Bronchial epithelial cell (primary cell): ENCODE data around the gene PELI2. TPM values are rescaled to one million over a fixed set of nuclear protein-coding genes. Genes with fewer than 3 reads are reported as not detected.
A peak's percentile ranks its signal among the peaks of the same experiment; 100 is the strongest.

ENCODE experiments used
- DNase-seq: peaks from one replicate; pipeline ENCODE4 v3.0.0-alpha.2; 2010; ENCODE audit warnings: low read depth
- FAIRE-seq: peaks from 2 replicates; lab custom pipeline; 2011; peaks lifted over from hg19 to GRCh38; lab: Jason Lieb, UNC
- H3K27me3 ChIP-seq: 2 replicates; pipeline ENCODE4 v1.5.1; 2011; ENCODE audit warnings: low read length; ENCODE audit not compliant: control insufficient read depth, insufficient read depth
- H3K36me3 ChIP-seq: 2 replicates; pipeline ENCODE4 v1.5.1; 2011; ENCODE audit warnings: low read length; ENCODE audit not compliant: control insufficient read depth, insufficient read depth
- H3K4me3 ChIP-seq: 2 replicates; pipeline ENCODE4 v1.5.1; 2011; ENCODE audit warnings: mild to moderate bottlenecking, low read depth, low read length, control low read depth
- CTCF ChIP-seq: IDR thresholded peaks from 2 replicates; pipeline ENCODE4 v1.5.1; 2011; ENCODE audit warnings: mild to moderate bottlenecking, moderate library complexity, low read length, control low read depth, inconsistent platforms; ENCODE audit not compliant: insufficient read depth, severe bottlenecking
- total RNA-seq: library from RNA; depleted of rRNA; stranded (reverse); fragments of >200 nt; gene quantifications from 2 replicates; pipeline ENCODE4 v1.2.1, GENCODE V29; 2014

PELI2 gene
- total RNA-seq, 1 donor from 2014 or later, result 2.1 TPM

GRCh38 chr14:56248442-56248841 lies 130.2 kb downstream of the PELI2 start:
- H3K27me3 ChIP-seq, result no peaks in the 10 kb centered on the region
- TF ChIP-seq CTCF, result no peak
- H3K36me3 ChIP-seq, result no peaks in the 10 kb centered on the region
- no peak overlapping the region for H3K4me3 ChIP-seq
- DNase-seq, result no peak
- FAIRE-seq, result no peak

GRCh38 chr14:56261046-56261445 lies 142.8 kb downstream of the PELI2 start:
- no peak for TF ChIP-seq CTCF
- DNase-seq (no peak), FAIRE-seq (no peak)
- H3K36me3 ChIP-seq, result no peaks in the 10 kb centered on the region
- no peak overlapping the region for H3K4me3 ChIP-seq
- H3K27me3 ChIP-seq, result no peaks in the 10 kb centered on the region

GRCh38 chr14:56262530-56262929 lies 144.3 kb downstream of the PELI2 start:
- FAIRE-seq (no peak), DNase-seq (no peak)
- H3K36me3 ChIP-seq, result no peaks in the 10 kb centered on the region
- no peak for TF ChIP-seq CTCF
- no peak overlapping the region for H3K4me3 ChIP-seq
- H3K27me3 ChIP-seq, result no peaks in the 10 kb centered on the region

GRCh38 chr14:56268039-56268438 lies 149.8 kb downstream of the PELI2 start:
- Histone ChIP-seq H3K36me3 (no peaks in the 10 kb centered on the region), H3K4me3 (no peak overlapping the region), H3K27me3 (no peaks in the 10 kb centered on the region)
- no peak for TF ChIP-seq CTCF
- FAIRE-seq (no peak), DNase-seq (peak; percentile 54)

- no peaks in the 10 kb centered on the region for H3K27me3 ChIP-seq
- no peak for TF ChIP-seq CTCF
- H3K4me3 ChIP-seq, result no peak overlapping the region
- peak; percentile 58 for FAIRE-seq
- no peaks in the 10 kb centered on the region for H3K36me3 ChIP-seq
- no peak for DNase-seq
Observed at GRCh38 chr14:56268673-56269072, 150.5 kb downstream of the PELI2 start.

GRCh38 chr14:56270921-56271320 lies 152.7 kb downstream of the PELI2 start:
- Histone ChIP-seq H3K27me3 (no peaks in the 10 kb centered on the region), H3K36me3 (no peaks in the 10 kb centered on the region), H3K4me3 (no peak overlapping the region)
- no peak for FAIRE-seq
- DNase-seq, result no peak
- TF ChIP-seq CTCF, result no peak
